NB4 (cell line): ENCODE results near the gene UBN1.

Experiments
- DNase-seq: peaks from one replicate; pipeline ENCODE4 v3.0.0; 2010; ENCODE audit warnings: low read depth
- H3K4me3 ChIP-seq: one replicate; pipeline ENCODE4 v1.5.1; 2011; ENCODE audit warnings: mild to moderate bottlenecking, low read depth, low read length, moderate library complexity
- MYC ChIP-seq: IDR thresholded peaks from 2 replicates; pipeline ENCODE4 v1.6.1; 2011; ENCODE audit warnings: low read depth, low read length
- POLR2A ChIP-seq: IDR thresholded peaks from 2 replicates; pipeline ENCODE4 v1.6.1; 2011; ENCODE audit warnings: mild to moderate bottlenecking; ENCODE audit not compliant: insufficient read length; ENCODE audit errors: extremely low read depth
- TF ChIP-seq, protein P1 (sequence below): IDR thresholded peaks from one replicate; pipeline ENCODE4 v1.5.1; 2012; ENCODE audit warnings: low read depth, low read length
- TF ChIP-seq, protein P2 (sequence below): IDR thresholded peaks from 2 replicates; pipeline ENCODE4 v1.6.1; 2011; ENCODE audit warnings: low read depth, low read length

UBN1 gene, protein sequence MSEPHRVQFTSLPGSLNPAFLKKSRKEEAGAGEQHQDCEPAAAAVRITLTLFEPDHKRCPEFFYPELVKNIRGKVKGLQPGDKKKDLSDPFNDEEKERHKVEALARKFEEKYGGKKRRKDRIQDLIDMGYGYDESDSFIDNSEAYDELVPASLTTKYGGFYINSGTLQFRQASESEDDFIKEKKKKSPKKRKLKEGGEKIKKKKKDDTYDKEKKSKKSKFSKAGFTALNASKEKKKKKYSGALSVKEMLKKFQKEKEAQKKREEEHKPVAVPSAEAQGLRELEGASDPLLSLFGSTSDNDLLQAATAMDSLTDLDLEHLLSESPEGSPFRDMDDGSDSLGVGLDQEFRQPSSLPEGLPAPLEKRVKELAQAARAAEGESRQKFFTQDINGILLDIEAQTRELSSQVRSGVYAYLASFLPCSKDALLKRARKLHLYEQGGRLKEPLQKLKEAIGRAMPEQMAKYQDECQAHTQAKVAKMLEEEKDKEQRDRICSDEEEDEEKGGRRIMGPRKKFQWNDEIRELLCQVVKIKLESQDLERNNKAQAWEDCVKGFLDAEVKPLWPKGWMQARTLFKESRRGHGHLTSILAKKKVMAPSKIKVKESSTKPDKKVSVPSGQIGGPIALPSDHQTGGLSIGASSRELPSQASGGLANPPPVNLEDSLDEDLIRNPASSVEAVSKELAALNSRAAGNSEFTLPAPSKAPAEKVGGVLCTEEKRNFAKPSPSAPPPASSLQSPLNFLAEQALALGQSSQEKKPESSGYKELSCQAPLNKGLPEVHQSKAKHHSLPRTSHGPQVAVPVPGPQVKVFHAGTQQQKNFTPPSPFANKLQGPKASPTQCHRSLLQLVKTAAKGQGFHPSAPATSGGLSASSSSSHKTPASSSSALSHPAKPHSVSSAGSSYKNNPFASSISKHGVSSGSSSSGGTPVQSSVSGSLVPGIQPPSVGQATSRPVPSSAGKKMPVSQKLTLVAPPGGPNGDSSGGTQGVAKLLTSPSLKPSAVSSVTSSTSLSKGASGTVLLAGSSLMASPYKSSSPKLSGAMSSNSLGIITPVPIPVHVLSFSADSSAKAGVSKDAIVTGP (N-terminal part only)

DNA sequence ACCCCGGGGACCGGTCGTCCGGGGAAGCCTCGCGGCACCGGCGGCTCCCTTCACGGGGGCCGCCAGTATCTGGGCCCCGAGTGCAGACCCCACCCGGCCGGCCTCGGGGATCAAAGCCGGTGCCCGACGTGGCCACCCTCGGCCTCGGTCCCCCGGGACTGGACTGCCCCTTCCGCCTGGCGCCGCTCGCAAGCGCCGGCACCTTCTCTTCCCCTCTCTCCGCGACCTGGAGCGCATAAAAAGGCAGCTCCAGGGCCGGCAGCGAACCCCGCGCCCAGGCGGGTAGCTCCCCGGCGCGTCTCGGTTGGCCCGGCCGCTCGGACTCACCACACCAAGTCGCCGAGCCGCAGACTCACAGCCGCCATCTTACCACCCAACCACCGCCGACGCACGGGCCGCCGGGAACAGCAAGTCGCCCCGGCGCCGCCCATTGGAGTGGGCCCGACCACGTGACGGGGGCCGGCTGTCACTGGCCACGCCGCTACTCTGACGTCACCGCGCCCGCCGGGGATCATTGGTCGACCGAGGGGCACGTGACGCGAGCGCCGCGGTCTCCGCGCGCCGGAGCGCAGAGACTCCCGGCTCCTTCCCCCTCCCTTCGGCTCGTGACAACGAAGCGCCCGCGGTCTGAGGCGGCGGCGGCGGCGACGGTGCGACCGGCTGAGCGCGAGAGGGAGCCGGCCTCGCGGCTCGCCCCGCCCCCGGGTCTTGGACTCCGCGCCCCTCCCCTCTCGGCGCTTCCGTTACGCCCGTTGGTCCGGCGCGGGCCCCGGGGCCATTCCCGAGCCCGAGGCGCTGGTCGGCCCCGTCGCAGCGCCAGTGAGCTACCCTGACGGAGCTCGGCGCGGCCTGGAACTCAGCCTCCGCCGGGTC lies at the start of gene UBN1, which contains the start of gene GLYR1:
Gene UBN1 (plus strand): TSS at position 581 of the 873 bp plus-strand sequence. CDS start 5,437 bp downstream, outside the sequence.
Gene GLYR1 (minus strand): TSS at position 388 of the 873 bp plus-strand sequence. CDS start 23 bp downstream, at position 365.
- H3K4me3 ChIP-seq, result peak within 1 kb of the TSS; percentile 77
- DNase-seq, result peak; percentile 98
- TF ChIP-seq, protein P1, sequence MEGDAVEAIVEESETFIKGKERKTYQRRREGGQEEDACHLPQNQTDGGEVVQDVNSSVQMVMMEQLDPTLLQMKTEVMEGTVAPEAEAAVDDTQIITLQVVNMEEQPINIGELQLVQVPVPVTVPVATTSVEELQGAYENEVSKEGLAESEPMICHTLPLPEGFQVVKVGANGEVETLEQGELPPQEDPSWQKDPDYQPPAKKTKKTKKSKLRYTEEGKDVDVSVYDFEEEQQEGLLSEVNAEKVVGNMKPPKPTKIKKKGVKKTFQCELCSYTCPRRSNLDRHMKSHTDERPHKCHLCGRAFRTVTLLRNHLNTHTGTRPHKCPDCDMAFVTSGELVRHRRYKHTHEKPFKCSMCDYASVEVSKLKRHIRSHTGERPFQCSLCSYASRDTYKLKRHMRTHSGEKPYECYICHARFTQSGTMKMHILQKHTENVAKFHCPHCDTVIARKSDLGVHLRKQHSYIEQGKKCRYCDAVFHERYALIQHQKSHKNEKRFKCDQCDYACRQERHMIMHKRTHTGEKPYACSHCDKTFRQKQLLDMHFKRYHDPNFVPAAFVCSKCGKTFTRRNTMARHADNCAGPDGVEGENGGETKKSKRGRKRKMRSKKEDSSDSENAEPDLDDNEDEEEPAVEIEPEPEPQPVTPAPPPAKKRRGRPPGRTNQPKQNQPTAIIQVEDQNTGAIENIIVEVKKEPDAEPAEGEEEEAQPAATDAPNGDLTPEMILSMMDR, result no peak
- peak; percentile 22; the same call in 1 of the 2 replicates for TF ChIP-seq MYC
- TF ChIP-seq, protein P2, sequence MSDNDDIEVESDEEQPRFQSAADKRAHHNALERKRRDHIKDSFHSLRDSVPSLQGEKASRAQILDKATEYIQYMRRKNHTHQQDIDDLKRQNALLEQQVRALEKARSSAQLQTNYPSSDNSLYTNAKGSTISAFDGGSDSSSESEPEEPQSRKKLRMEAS, result peak; percentile 99
- peak; percentile 80 for TF ChIP-seq POLR2A

DNA sequence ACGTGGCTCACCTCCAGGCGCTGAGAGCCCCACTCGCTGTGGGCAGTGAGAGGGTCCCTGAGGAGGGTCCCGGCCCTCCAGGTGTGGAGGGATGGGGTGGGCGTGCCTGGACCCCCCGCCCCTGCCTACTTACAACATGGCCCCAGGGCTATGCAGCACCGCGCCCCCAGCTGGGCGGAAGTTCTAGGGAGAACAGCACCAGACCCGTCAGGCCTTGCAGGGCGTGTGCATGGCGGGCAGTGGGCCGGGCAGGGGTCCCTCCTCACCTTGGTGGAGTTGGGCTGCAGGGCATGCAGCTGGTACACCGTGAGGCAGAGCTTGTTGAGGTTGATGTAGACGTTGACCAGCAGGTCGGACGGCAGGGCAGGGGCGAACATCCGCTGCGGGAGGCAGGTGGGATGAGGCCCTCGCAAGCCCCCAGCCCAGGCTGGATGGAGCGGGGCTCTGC lies 49.5 kb upstream of the UBN1 start:
- no peak overlapping the region for H3K4me3 ChIP-seq

DNA sequence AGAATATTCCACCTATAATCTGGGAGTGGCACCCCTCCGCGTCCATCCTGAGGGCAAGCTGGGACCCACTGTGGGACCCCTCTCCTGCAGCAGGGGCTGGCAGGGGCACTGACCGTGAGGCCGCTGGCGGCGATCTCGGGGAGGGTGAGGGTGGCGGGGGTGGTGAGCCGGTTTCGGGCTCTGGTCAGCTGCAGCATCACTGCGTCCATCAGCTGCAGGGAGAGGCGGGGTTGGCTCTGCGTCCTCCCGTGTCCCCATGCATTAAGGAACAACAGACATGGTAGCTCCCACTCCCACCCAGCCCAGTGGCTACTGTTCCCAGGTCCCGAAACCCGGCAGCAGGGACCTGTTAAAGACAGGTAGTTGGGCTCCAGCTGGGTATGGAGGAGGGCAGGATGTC lies 48.8 kb upstream of the UBN1 start:
- no peak overlapping the region for H3K4me3 ChIP-seq
- no peak for DNase-seq
- TF ChIP-seq, protein P1, result no peak
- TF ChIP-seq MYC (no peak), POLR2A (no peak)
- TF ChIP-seq, protein P2, result no peak

More for the DNA sequence above, 49.5 kb upstream of the UBN1 start:
- DNase-seq, result no peak
- TF ChIP-seq, protein P2, result no peak
- TF ChIP-seq MYC (no peak), POLR2A (no peak)
- TF ChIP-seq, protein P1, result no peak

DNA sequence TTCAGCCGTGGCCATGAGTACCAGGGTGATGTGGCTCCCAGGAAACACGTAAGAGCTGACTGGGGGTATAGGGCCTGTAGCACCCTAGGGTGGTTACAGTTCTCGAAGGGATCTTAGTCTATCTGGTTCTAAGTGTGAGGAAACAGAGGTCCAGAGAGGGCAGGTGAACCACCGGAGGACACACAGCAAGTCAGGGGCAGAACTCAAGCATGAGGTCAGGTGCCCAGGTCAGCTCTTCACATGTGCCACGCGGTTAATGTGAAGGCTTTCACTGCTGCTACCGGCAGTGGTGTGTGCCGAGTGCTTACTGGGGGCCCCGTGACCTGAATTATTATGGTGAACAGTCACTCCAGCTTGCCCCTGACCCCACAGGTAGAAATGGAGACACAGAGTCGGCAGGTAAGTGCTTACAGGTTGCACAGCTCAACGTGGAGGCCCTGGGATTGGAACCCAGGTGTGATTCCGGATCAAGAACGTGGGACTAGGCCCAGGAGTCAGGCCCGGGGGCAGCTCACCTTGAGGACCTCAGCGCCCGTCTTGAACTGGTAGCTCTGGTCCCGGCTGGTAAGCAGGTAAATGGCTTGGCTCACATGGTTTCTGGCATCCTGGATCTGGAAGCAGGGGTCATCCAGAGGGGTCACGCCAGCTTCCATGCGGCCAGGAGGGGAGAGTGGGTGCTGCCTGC lies 48.0 kb upstream of the UBN1 start:
- TF ChIP-seq, protein P2, result no peak
- TF ChIP-seq POLR2A (no peak), MYC (no peak)
- TF ChIP-seq, protein P1, result no peak
- no peak for DNase-seq
- no peak overlapping the region for H3K4me3 ChIP-seq
